Neural crest cell (in vitro differentiated cells): Measurements from ENCODE around the gene AANAT. TPM values are rescaled to one million over a fixed set of nuclear protein-coding genes. Genes with fewer than 3 reads are reported as not detected.
A peak's percentile ranks its signal among the peaks of the same experiment; 100 is the strongest.

Experiments used
- DNase-seq: peaks from one replicate; pipeline ENCODE4 v3.0.0; 2021; ENCODE audit warnings: low read depth, mixed read lengths, low spot score
- H3K27ac Mint-ChIP-seq: one replicate; pipeline ENCODE4 v1.8.0; 2021; ENCODE audit warnings: mild to moderate bottlenecking, mixed read lengths; ENCODE audit not compliant: unreplicated experiment
- H3K27me3 Mint-ChIP-seq: 2 replicates; pipeline ENCODE4 v1.8.0; 2021; ENCODE audit warnings: low read depth, mild to moderate bottlenecking, mixed read lengths
- H3K36me3 Mint-ChIP-seq: 2 replicates; pipeline ENCODE4 v1.8.0; 2021; ENCODE audit warnings: low read depth, mild to moderate bottlenecking, mixed read lengths
- H3K4me1 Mint-ChIP-seq: 2 replicates; pipeline ENCODE4 v1.8.0; 2021; ENCODE audit warnings: mixed read lengths
- H3K4me3 Mint-ChIP-seq: one replicate; pipeline ENCODE4 v1.8.0; 2021; ENCODE audit warnings: mild to moderate bottlenecking, mixed read lengths
- H3K9me3 Mint-ChIP-seq: 2 replicates; pipeline ENCODE4 v1.8.0; 2021; ENCODE audit warnings: mixed read lengths
- CTCF ChIP-seq: fragments of 200-600 bp; sonication (generic); conservative IDR thresholded peaks from 2 replicates; pipeline ENCODE4 v1.5.0; 2021; ENCODE audit warnings: antibody characterized with exemption, mild to moderate bottlenecking
- total RNA-seq: library from RNA; stranded (reverse); gene quantifications from 2 replicates; pipeline ENCODE4 v1.2.1, GENCODE V29; 2021

AANAT gene
- total RNA-seq, 1 donor from 2014 or later, result not detected

GRCh38 chr17:76501018-76501826, 33.8 kb downstream of the AANAT start, which contains the start of gene RHBDF2:
Gene RHBDF2 (minus strand): TSS chr17:76501423. CDS start chr17:76481524, 19,899 bp downstream.
- Mint-ChIP-seq H3K4me1 (peaks cover 17% of the 10 kb centered on the region), H3K27ac (peak within 1 kb of the TSS; percentile 83), H3K9me3 (no peaks in the 10 kb centered on the region), H3K27me3 (peaks cover 49% of the 10 kb centered on the region), H3K4me3 (peak within 1 kb of the TSS; percentile 88), H3K36me3 (no peaks in the 10 kb centered on the region)
- no peak for TF ChIP-seq CTCF
- peak; percentile 71 for DNase-seq

GRCh38 chr17:76501827-76502307, 34.5 kb downstream of the AANAT start:
- Mint-ChIP-seq H3K9me3 (no peaks in the 10 kb centered on the region), H3K4me3 (peak overlapping the region; percentile 88), H3K27me3 (peaks cover 54% of the 10 kb centered on the region), H3K36me3 (no peaks in the 10 kb centered on the region), H3K4me1 (peaks cover 17% of the 10 kb centered on the region), H3K27ac (no peak overlapping the region)
- TF ChIP-seq CTCF, result no peak
- DNase-seq, result no peak

- Mint-ChIP-seq H3K9me3 (no peaks in the 10 kb centered on the region), H3K4me1 (peaks cover 17% of the 10 kb centered on the region), H3K4me3 (peak overlapping the region; percentile 36), H3K27ac (no peak overlapping the region), H3K36me3 (no peaks in the 10 kb centered on the region), H3K27me3 (peaks cover 56% of the 10 kb centered on the region)
- no peak for DNase-seq
- no peak for TF ChIP-seq CTCF
These were observed 35.2 kb downstream of the AANAT start for GRCh38 chr17:76502341-76503211.

DNA sequence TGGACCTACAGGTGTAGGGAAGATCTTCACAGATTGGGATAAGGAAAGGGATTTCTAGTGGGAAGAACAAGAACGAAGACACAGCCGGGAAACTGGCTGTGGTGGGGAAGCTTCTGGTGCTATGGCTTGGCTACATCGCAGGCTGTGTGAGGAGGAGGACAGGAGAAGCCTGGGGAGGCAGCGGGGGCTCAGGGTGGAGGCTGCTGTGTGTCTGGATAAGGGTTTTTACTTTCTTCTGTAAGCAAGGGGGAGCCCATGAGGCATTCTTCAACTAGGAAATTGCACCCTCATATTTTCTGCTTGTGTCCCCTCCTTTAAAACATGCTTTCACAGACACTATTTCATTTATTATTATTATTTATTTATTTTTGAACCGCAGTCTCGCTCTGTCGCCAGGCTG, 36.7 kb downstream of the AANAT start:
- H3K27ac Mint-ChIP-seq, result no peak overlapping the region
- TF ChIP-seq CTCF, result no peak
- H3K4me1 Mint-ChIP-seq, result peaks cover 5% of the 10 kb centered on the region
- peaks cover 56% of the 10 kb centered on the region for H3K27me3 Mint-ChIP-seq
- H3K36me3 Mint-ChIP-seq, result no peaks in the 10 kb centered on the region
- H3K4me3 Mint-ChIP-seq, result no peak overlapping the region
- no peak for DNase-seq
- H3K9me3 Mint-ChIP-seq, result no peaks in the 10 kb centered on the region
